ENCODE measurements around the gene FAM13C. TPM values are rescaled to one million over a fixed set of nuclear protein-coding genes. Genes with fewer than 3 reads are reported as not detected.

FAM13C gene
- total RNA-seq, 1 donor from 2014 or later: not detected

DNA sequence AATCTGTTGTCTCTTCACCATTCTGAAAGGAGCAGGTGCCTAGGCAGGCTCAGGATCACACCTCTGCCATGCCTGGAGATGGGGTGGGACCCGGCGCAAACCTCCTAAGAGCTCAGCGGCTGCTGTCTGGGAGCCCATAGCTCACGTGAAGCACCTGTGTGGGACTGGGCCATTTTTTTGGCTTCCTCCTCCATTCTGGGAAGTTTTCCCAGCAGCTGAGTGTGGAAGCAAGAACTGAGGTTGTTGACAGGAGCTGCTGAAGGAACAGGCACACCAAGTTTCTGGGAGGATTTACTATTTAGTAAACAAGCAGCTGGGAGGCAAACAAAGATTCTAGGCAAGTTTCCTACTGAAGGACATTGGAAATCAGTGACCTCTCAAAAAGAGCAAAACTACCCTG, 77.3 kb downstream of the FAM13C start:
- no peak for TF ChIP-seq CTCF (conservative IDR thresholded peaks at IDR 0.05; ENCODE audit: low read depth, low read length)
- DNase-seq (ENCODE audit: low read depth): no peak
- no peak overlapping the region for H3K4me3 ChIP-seq (ENCODE audit: low read depth, low read length)

- no peak for DNase-seq (ENCODE audit: low read depth)
- TF ChIP-seq CTCF (conservative IDR thresholded peaks at IDR 0.05; ENCODE audit: low read depth, low read length): no peak
- no peak overlapping the region for H3K4me3 ChIP-seq (ENCODE audit: low read depth, low read length)
Measured at GRCh38 chr10:59284118-59284975, 78.0 kb downstream of the FAM13C start.

GRCh38 chr10:59283456-59284091, 78.8 kb downstream of the FAM13C start:
- H3K4me3 ChIP-seq (ENCODE audit: low read depth, low read length): no peak overlapping the region
- no peak for DNase-seq (ENCODE audit: low read depth)
- TF ChIP-seq CTCF (conservative IDR thresholded peaks at IDR 0.05; ENCODE audit: low read depth, low read length): no peak

GRCh38 chr10:59281861-59282260, 80.5 kb downstream of the FAM13C start:
- no peak for DNase-seq (ENCODE audit: low read depth)
- no peak for TF ChIP-seq CTCF (conservative IDR thresholded peaks at IDR 0.05; ENCODE audit: low read depth, low read length)
- no peak overlapping the region for H3K4me3 ChIP-seq (ENCODE audit: low read depth, low read length)

DNA sequence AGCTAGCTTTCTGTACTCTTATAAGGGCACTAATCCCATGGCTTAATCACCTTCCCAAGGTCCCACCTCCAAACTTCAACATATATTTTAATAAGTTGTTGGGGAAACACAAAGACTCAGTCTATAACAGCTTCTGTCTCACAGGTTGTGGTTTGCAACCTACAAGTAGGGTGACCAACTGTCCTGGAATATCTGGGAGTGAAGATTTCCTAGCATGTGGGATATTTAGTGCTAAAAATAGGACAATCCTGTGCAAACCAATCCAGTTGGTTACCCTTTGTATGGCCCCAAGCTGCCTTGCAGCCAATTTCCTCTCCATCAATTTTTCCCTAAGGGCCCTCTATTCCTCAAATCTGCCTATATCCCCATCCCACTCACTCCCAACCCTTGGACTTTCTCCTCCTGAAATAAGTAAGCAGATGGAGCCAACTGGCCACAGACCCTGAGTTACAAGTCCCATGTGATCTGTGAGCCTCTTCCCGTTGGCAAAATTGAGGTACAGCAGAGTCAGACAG, 82.3 kb downstream of the FAM13C start:
- no peak overlapping the region for H3K4me3 ChIP-seq (ENCODE audit: low read depth, low read length)
- no peak for DNase-seq (ENCODE audit: low read depth)
- TF ChIP-seq CTCF (conservative IDR thresholded peaks at IDR 0.05; ENCODE audit: low read depth, low read length): no peak

- no peak for TF ChIP-seq CTCF (conservative IDR thresholded peaks at IDR 0.05; ENCODE audit: low read depth, low read length)
- H3K4me3 ChIP-seq (ENCODE audit: low read depth, low read length): no peak overlapping the region
- no peak for DNase-seq (ENCODE audit: low read depth)
Measured at GRCh38 chr10:59279476-59279875, 82.9 kb downstream of the FAM13C start.

Data from epithelial cell of proximal tubule (primary cell).